ENCODE measurements around the gene DNAJC5. TPM values are rescaled to one million over a fixed set of nuclear protein-coding genes. Genes with fewer than 3 reads are reported as not detected.
"Not testable (repeated sequence)": the region's sequence is repeated elsewhere in the genome, so short reads cannot be mapped to it uniquely, and the experiment has no call there.

DNAJC5 gene
- total RNA-seq, 2 experiments from 2014 or later, result 21.4 to 22.5 TPM

GRCh38 chr20:63926298-63926697, 31.4 kb downstream of the DNAJC5 start:
- peaks cover 27% of the 10 kb centered on the region for H3K4me1 Mint-ChIP-seq (ENCODE audit: low read depth)
- H3K27ac ChIP-seq (ENCODE audit: low read depth in 1 of 2, low read length in 2 of 2), result peak overlapping the region in 1 of 2 donors; percentile 6
- ATAC-seq (ENCODE audit: poor library complexity) (no peak), DNase-seq (no peak)
- H3K27me3 Mint-ChIP-seq, result no peaks in the 10 kb centered on the region
- H3K27me3 ChIP-seq (ENCODE audit: control insufficient read depth in 1 of 2, insufficient read depth in 2 of 2, low read length in 2 of 2), result no peaks in the 10 kb centered on the region
- no peak overlapping the region for H3K4me3 Mint-ChIP-seq
- no peaks in the 10 kb centered on the region for H3K4me1 ChIP-seq (ENCODE audit: insufficient read depth, low read length)
- POLR2A ChIA-PET, result no interaction called here
- intact Hi-C loops (cut with DNase I, micrococcal nuclease), result no loop called here
- H3K9me3 Mint-ChIP-seq, result no peaks in the 10 kb centered on the region
- peaks cover 50% of the 10 kb centered on the region for H3K36me3 ChIP-seq (ENCODE audit: insufficient read depth, low read length)
- H3K9me3 ChIP-seq (ENCODE audit: control insufficient read depth in 1 of 2, insufficient read depth in 1 of 2, low read length in 2 of 2), result no peaks in the 10 kb centered on the region
- no peak overlapping the region for H3K4me3 ChIP-seq (ENCODE audit: low read length)
- H3K36me3 Mint-ChIP-seq (ENCODE audit: low read depth), result peaks cover 52% of the 10 kb centered on the region
- TF ChIP-seq CTCF (IDR thresholded peaks at IDR 0.05), result no peak
- CTCF ChIA-PET, result no interaction called here
- no peak overlapping the region for H3K27ac Mint-ChIP-seq

- Mint-ChIP-seq H3K9me3 (no peaks in the 10 kb centered on the region), H3K36me3 (ENCODE audit: low read depth) (peaks cover 62% of the 10 kb centered on the region), H3K4me1 (ENCODE audit: low read depth) (peaks cover 22% of the 10 kb centered on the region), H3K27ac (no peak overlapping the region), H3K27me3 (no peaks in the 10 kb centered on the region), H3K4me3 (no peak overlapping the region)
- CTCF ChIA-PET, result no interaction called here
- no peak for DNase-seq
- no peaks in the 10 kb centered on the region for H3K4me1 ChIP-seq (ENCODE audit: insufficient read depth, low read length)
- ATAC-seq (ENCODE audit: poor library complexity), result no peak
- TF ChIP-seq CTCF (IDR thresholded peaks at IDR 0.05), result no peak
- H3K36me3 ChIP-seq (ENCODE audit: insufficient read depth, low read length), result peaks cover 67% of the 10 kb centered on the region
- H3K27ac ChIP-seq (ENCODE audit: low read depth in 1 of 2, low read length in 2 of 2), result no peak overlapping the region
- peaks cover 0 to 6% of the 10 kb centered on the region in 2 experiments for H3K9me3 ChIP-seq (ENCODE audit: control insufficient read depth in 1 of 2, insufficient read depth in 1 of 2, low read length in 2 of 2)
- POLR2A ChIA-PET, result no interaction called here
- no peak overlapping the region for H3K4me3 ChIP-seq (ENCODE audit: low read length)
- H3K27me3 ChIP-seq (ENCODE audit: control insufficient read depth in 1 of 2, insufficient read depth in 2 of 2, low read length in 2 of 2), result no peaks in the 10 kb centered on the region
- intact Hi-C loops (cut with DNase I, micrococcal nuclease), result no loop called here
Observed at GRCh38 chr20:63929071-63929470, 34.1 kb downstream of the DNAJC5 start.

- ATAC-seq (ENCODE audit: poor library complexity); H3K4me3 ChIP-seq (ENCODE audit: low read length); H3K4me3 Mint-ChIP-seq; H3K9me3 Mint-ChIP-seq; H3K27ac Mint-ChIP-seq; DNase-seq; H3K4me1 ChIP-seq (ENCODE audit: insufficient read depth, low read length); H3K9me3 ChIP-seq (ENCODE audit: control insufficient read depth in 1 of 2, insufficient read depth in 1 of 2, low read length in 2 of 2); POLR2A ChIA-PET; H3K27me3 Mint-ChIP-seq; H3K27ac ChIP-seq (ENCODE audit: low read depth in 1 of 2, low read length in 2 of 2); H3K27me3 ChIP-seq (ENCODE audit: control insufficient read depth in 1 of 2, insufficient read depth in 2 of 2, low read length in 2 of 2); intact Hi-C loops (cut with DNase I, micrococcal nuclease); CTCF ChIA-PET: not testable (repeated sequence)
- peaks cover 70% of the 10 kb centered on the region for H3K36me3 ChIP-seq (ENCODE audit: insufficient read depth, low read length)
- Mint-ChIP-seq H3K4me1 (ENCODE audit: low read depth) (peaks cover 19% of the 10 kb centered on the region), H3K36me3 (ENCODE audit: low read depth) (peaks cover 66% of the 10 kb centered on the region)
Observed at GRCh38 chr20:63929473-63929883, 34.6 kb downstream of the DNAJC5 start.

- DNase-seq (no peak), ATAC-seq (ENCODE audit: poor library complexity) (no peak)
- H3K27me3 Mint-ChIP-seq, result no peaks in the 10 kb centered on the region
- Histone ChIP-seq H3K4me1 (ENCODE audit: insufficient read depth, low read length) (no peaks in the 10 kb centered on the region), H3K36me3 (ENCODE audit: insufficient read depth, low read length) (peaks cover 84% of the 10 kb centered on the region), H3K27ac (ENCODE audit: low read depth in 1 of 2, low read length in 2 of 2) (no peak overlapping the region), H3K9me3 (ENCODE audit: control insufficient read depth in 1 of 2, insufficient read depth in 1 of 2, low read length in 2 of 2) (peaks cover 0 to 6% of the 10 kb centered on the region in 2 experiments), H3K4me3 (ENCODE audit: low read length) (no peak overlapping the region), H3K27me3 (ENCODE audit: control insufficient read depth in 1 of 2, insufficient read depth in 2 of 2, low read length in 2 of 2) (no peaks in the 10 kb centered on the region)
- ChIA-PET CTCF (no interaction called here), POLR2A (no interaction called here)
- H3K4me1 Mint-ChIP-seq (ENCODE audit: low read depth), result peaks cover 11% of the 10 kb centered on the region
- intact Hi-C loops (cut with DNase I, micrococcal nuclease), result no loop called here
- H3K4me3 Mint-ChIP-seq, result no peak overlapping the region
- no peak for TF ChIP-seq CTCF (IDR thresholded peaks at IDR 0.05)
- H3K9me3 Mint-ChIP-seq, result no peaks in the 10 kb centered on the region
- H3K27ac Mint-ChIP-seq, result no peak overlapping the region
- peaks cover 79% of the 10 kb centered on the region for H3K36me3 Mint-ChIP-seq (ENCODE audit: low read depth)
Observed at GRCh38 chr20:63930971-63931553, 36.1 kb downstream of the DNAJC5 start.
